GM12878 (cell line): Measurements from ENCODE around the gene IRAK2.

Experiments used
- CTCF ChIP-seq, 3 experiments: IDR thresholded peaks in 2 of 3; conservative IDR thresholded peaks in 1 of 3; 2 replicates each; pipeline ENCODE4 v1.5.1; 2011; ENCODE audit warnings: low read depth in 3 of 3, low read length in 3 of 3, mild to moderate bottlenecking in 3 of 3, control low read depth in 2 of 3, moderate library complexity in 2 of 3, inconsistent platforms in 1 of 3, mixed read lengths in 1 of 3; ENCODE audit not compliant: control insufficient read depth in 2 of 3, insufficient read depth in 1 of 3; ENCODE audit errors: extremely low read depth in 1 of 3
- POLR2A ChIP-seq: IDR thresholded peaks from 2 replicates; pipeline ENCODE4 v1.6.1; 2011; ENCODE audit warnings: low read depth, mild to moderate bottlenecking, low read length
- POLR2AphosphoS5 ChIP-seq: IDR thresholded peaks from 2 replicates; pipeline ENCODE4 v1.6.1; 2011; ENCODE audit warnings: mild to moderate bottlenecking, low read length, inconsistent platforms

- no peak for TF ChIP-seq POLR2A
- TF ChIP-seq CTCF (IDR thresholded peaks at IDR 0.05 in 2 of 3, conservative IDR thresholded peaks at IDR 0.05 in 1 of 3; ENCODE audit: control insufficient read depth in 2 of 3, extremely low read depth in 1 of 3, insufficient read depth in 1 of 3, low read depth in 3 of 3, low read length in 3 of 3): no peak
- no peak for TF ChIP-seq POLR2AphosphoS5
Measured at GRCh38 chr3:10274601-10275000, 109.9 kb downstream of the IRAK2 start.
